ENCODE results near the gene TELO2. TPM values are rescaled to one million over a fixed set of nuclear protein-coding genes. Genes with fewer than 3 reads are reported as not detected.

The TELO2 gene
- total RNA-seq, 4 donors from 2014 or later = 23.1 to 40.0 (median 34.1) TPM

DNA sequence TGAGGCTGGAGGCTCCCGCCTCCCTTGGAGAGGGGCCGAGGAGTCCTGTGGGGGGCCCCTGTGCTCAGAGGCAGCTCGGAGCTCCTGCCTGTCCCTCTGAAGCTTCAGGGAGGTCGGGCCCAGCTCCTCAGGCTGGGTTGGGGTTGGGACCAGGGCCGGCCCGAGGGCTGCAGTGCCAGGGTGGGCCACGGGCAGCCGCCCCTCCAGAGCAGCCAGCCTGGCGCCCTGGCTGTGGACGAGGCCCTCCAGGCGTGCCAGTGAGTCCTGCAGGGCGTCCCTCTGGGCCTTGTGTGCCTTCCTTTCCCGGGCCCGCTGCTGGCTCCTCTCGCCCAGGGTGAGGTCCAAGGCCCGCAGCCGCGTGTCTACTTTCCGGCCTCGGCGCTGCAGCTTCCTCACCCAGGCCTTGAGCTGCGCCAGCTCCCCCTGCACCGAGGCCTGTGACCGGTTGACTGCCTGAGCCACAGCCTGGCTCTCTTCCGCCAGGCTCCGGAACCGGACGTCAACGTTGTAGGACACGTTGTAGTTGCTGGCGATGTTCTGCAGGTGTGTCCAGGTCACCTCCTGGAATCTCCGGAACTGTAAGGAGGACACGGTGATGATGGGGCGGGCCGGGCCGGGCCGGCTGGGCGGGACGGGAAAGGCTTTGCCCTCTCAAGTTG is 5.6 kb upstream of the TELO2 start:
- no peak for DNase-seq (ENCODE audit: low spot score in 2 of 2)
- no peak overlapping the region for H3K4me3 ChIP-seq (ENCODE audit: low read depth, poor library complexity, severe bottlenecking)
- 88 to 92% methylated on average over 27 to 32 of the region's 39 CpGs for WGBS, 2 donors
- intact Hi-C loops (cut with DNase I; ENCODE audit: low total_unique reads) = no loop called here
- no peak for TF ChIP-seq POLR2A (IDR thresholded peaks at IDR 0.05)
- TF ChIP-seq, protein P1, sequence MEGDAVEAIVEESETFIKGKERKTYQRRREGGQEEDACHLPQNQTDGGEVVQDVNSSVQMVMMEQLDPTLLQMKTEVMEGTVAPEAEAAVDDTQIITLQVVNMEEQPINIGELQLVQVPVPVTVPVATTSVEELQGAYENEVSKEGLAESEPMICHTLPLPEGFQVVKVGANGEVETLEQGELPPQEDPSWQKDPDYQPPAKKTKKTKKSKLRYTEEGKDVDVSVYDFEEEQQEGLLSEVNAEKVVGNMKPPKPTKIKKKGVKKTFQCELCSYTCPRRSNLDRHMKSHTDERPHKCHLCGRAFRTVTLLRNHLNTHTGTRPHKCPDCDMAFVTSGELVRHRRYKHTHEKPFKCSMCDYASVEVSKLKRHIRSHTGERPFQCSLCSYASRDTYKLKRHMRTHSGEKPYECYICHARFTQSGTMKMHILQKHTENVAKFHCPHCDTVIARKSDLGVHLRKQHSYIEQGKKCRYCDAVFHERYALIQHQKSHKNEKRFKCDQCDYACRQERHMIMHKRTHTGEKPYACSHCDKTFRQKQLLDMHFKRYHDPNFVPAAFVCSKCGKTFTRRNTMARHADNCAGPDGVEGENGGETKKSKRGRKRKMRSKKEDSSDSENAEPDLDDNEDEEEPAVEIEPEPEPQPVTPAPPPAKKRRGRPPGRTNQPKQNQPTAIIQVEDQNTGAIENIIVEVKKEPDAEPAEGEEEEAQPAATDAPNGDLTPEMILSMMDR (IDR thresholded peaks at IDR 0.05) = no peak

DNA sequence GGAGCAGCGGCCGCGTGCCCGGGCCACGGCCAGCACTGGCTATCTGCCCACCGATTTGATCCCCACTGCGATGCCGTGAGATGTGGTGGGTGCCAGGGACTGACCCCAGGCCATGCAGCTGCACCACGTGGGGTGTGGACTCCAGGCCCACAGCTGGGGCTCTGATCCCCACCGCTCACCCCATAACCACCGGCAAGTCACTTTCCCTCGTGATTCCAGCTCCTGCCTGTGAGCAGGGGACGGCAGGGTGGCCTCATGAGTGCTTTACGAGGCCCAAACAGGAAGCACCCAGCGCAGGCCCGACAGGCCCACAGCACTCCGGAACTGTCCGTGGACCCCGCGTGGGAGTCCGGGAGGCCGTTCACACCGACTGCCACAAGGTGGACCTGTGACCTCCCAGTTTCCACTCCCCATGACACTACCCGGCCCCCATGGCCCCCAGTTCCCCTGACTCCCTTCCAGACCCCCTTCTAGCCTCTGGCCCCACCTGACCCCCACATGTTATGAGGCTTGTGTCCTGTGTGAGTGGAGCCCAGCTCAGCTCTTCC is 5.0 kb upstream of the TELO2 start:
- intact Hi-C loops (cut with DNase I; ENCODE audit: low total_unique reads) = no loop called here
- 83 to 87% methylated on average over 16 to 22 of the region's 24 CpGs for WGBS, 2 donors
- TF ChIP-seq, protein P1 (IDR thresholded peaks at IDR 0.05) = no peak
- TF ChIP-seq POLR2A (IDR thresholded peaks at IDR 0.05) = no peak
- no peak for DNase-seq (ENCODE audit: low spot score in 2 of 2)
- no peak overlapping the region for H3K4me3 ChIP-seq (ENCODE audit: low read depth, poor library complexity, severe bottlenecking)

DNA sequence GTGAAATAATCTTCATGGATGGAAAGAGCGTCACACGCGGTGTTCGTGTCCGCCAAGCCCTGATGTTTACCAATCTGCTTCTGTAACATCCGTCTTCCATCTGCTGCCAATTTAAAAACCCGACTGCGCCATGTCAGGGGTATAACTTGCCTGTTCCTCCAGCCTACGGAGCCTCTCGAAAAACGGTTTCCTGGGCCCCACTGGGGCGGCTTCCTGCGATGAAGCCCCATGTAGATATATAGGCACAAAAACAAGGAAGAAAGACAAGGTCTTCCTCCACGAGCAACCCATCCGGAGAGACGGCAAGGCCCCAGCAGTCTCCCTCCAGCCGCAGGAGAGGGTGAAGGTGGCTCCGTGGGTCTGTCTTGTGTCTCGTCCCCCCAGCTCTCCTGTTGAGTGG is 4.5 kb upstream of the TELO2 start, which contains the start of gene PTX4:
Gene PTX4, minus strand, starts transcription at position 326 of the 400 bp plus-strand sequence. Its CDS starts 35 bp downstream, at position 291.
- intact Hi-C loops (cut with DNase I; ENCODE audit: low total_unique reads) = no loop called here
- DNase-seq (ENCODE audit: low spot score in 2 of 2) = no peak
- no peak for TF ChIP-seq POLR2A (IDR thresholded peaks at IDR 0.05)
- TF ChIP-seq, protein P1 (IDR thresholded peaks at IDR 0.05) = no peak
- H3K4me3 ChIP-seq (ENCODE audit: low read depth, poor library complexity, severe bottlenecking) = no peak within 1 kb of the TSS
- WGBS, 2 donors = 84 to 87% methylated on average over 19 of the region's 19 CpGs

DNA sequence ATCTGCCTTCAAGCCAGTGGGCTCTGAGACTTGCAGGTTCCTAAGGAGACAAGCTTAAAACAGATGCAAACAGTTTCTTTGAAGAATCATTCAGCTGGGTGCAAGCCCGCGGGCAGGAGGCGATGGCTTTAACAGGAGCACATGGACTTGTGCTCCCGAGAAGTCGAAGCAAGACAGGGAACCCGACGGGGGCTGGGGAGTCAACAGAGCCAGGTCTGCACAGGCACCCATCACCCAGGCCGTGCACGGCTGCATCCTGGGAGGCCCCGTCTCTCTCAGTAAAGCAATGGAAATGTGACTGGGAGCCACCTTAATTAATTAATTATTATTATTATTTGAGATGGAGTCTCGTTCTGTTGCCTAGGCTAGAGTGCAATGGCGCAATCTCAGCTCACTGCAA is 4.1 kb upstream of the TELO2 start:
- intact Hi-C loops (cut with DNase I; ENCODE audit: low total_unique reads) = no loop called here
- DNase-seq (ENCODE audit: low spot score in 2 of 2) = no peak
- TF ChIP-seq POLR2A (IDR thresholded peaks at IDR 0.05) = no peak
- TF ChIP-seq, protein P1 (IDR thresholded peaks at IDR 0.05) = no peak
- WGBS, 2 donors = 87 to 93% methylated on average over 12 of the region's 12 CpGs
- H3K4me3 ChIP-seq (ENCODE audit: low read depth, poor library complexity, severe bottlenecking) = no peak overlapping the region

DNA sequence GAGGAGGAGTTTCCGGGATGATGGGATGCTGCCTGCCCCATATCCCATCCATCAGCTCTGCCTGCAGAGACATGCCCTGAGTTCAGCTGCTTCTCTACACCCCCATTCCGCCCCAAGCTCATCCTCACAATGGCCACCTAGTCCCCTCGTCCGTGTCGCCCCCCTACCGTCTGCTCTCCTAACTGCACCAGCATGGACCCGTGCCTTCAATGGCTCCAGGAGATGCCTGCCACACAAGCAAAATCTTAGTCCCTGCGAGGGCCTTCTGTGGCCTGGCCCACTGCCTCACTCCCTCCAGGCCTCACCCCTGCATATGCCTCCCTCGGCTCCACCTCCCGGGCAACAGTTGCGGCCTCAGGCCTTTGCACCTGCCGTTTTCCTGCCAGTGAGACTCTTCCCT is 1.8 kb upstream of the TELO2 start:
- WGBS, 2 donors = 62 to 65% methylated on average over 12 of the region's 12 CpGs
- intact Hi-C loops (cut with DNase I; ENCODE audit: low total_unique reads) = no loop called here
- DNase-seq (ENCODE audit: low spot score in 2 of 2) = no peak
- no peak overlapping the region for H3K4me3 ChIP-seq (ENCODE audit: low read depth, poor library complexity, severe bottlenecking)
- no peak for TF ChIP-seq POLR2A (IDR thresholded peaks at IDR 0.05)
- TF ChIP-seq, protein P1 (IDR thresholded peaks at IDR 0.05) = no peak

Measured in lower leg skin (tissue), 4 donors.